ENCODE results near the gene TMEM129. TPM values are rescaled to one million over a fixed set of nuclear protein-coding genes. Genes with fewer than 3 reads are reported as not detected.

TMEM129 gene
- total RNA-seq, 1 donor from 2014 or later: 192 TPM

DNA sequence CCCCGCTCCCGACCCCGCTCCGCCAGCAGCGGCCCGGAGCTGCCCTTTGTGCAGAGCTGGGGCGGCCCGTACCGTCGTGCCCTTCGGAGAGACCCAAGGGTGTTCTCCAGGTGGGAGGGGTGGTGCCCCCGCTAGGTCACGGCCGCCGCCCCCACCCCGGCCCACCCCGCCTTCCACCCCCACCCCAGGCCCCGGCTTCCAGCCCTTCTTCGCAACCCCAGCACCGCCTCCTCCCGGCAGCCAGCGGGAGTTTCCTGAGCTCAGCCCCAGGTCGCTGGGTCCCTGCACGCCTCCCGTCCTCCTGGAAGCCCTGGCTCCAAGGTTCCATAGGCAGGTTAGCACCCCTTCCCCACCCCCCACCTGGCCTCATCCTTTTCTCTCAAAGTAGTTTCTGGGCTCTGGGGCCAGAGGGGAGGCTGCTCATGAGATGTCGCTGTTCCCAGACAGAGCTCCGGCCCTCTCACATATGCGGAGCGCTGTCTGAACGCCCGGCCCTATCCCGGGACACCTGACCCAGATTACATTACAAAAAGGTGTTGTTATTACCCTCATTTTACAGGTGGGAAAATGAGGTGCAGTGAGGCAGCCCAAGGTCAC, 46.7 kb upstream of the TMEM129 start:
- no peak for DNase-seq (ENCODE audit: low spot score in 2 of 2)

DNA sequence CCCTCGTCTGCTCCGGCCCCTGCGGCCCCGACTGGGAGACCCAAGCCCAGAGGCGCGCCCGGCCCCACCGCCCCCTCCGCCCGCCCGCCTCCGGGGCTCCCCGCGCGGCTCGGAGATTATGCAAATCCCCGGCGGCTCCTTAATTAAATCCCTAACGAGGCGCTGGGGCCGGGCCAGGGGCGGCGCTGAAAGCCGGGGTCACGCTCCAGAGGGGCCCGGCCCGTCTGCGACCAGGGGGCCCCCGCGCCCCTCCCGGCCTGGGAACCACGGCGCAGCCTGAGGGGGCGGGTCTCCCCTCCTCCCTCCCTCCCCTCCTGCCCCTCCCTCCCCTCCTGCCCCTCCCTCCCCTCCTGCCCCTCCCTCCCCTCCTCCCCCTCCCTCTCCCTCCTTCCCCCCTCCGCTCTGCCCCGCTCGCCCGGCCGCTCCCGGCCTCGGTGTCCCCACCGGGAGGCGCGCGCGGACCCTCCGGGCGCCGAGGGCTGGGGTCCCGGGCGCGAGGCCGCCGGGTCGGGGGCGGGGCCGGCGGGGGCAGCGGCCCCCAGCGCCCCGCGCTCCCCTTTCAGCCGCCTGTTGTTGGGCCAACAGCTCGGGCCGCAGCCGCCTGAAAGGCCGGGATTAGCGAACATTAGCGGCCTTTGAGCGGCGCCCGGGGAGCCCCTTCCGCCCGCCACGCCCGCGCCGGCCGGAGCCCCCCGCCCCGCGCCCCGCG, 46.1 kb upstream of the TMEM129 start:
- TF ChIP-seq, protein P1, sequence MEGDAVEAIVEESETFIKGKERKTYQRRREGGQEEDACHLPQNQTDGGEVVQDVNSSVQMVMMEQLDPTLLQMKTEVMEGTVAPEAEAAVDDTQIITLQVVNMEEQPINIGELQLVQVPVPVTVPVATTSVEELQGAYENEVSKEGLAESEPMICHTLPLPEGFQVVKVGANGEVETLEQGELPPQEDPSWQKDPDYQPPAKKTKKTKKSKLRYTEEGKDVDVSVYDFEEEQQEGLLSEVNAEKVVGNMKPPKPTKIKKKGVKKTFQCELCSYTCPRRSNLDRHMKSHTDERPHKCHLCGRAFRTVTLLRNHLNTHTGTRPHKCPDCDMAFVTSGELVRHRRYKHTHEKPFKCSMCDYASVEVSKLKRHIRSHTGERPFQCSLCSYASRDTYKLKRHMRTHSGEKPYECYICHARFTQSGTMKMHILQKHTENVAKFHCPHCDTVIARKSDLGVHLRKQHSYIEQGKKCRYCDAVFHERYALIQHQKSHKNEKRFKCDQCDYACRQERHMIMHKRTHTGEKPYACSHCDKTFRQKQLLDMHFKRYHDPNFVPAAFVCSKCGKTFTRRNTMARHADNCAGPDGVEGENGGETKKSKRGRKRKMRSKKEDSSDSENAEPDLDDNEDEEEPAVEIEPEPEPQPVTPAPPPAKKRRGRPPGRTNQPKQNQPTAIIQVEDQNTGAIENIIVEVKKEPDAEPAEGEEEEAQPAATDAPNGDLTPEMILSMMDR (IDR thresholded peaks at IDR 0.05): no peak
- Histone ChIP-seq H3K4me3 (peak overlapping the region; percentile 54 to 57), H3K9me3 (no peaks in the 10 kb centered on the region), H3K4me1 (peaks cover 0 to 11% of the 10 kb centered on the region in 2 donors), H3K27ac (no peak overlapping the region), H3K27me3 (peaks cover 10% of the 10 kb centered on the region), H3K36me3 (no peaks in the 10 kb centered on the region)
- intact Hi-C loops (cut with DNase I): no loop called here
- DNase-seq (ENCODE audit: low spot score in 2 of 2): no peak

More for the DNA sequence above, 46.7 kb upstream of the TMEM129 start:
- Histone ChIP-seq H3K9me3 (no peaks in the 10 kb centered on the region), H3K4me1 (peaks cover 0 to 11% of the 10 kb centered on the region in 2 donors), H3K4me3 (peak overlapping the region; percentile 54 to 57), H3K27me3 (peaks cover 10% of the 10 kb centered on the region), H3K36me3 (no peaks in the 10 kb centered on the region), H3K27ac (no peak overlapping the region)
- intact Hi-C loops (cut with DNase I): no loop called here
- TF ChIP-seq, protein P1 (IDR thresholded peaks at IDR 0.05): peak in 1 of 3 experiments; percentile 5

DNA sequence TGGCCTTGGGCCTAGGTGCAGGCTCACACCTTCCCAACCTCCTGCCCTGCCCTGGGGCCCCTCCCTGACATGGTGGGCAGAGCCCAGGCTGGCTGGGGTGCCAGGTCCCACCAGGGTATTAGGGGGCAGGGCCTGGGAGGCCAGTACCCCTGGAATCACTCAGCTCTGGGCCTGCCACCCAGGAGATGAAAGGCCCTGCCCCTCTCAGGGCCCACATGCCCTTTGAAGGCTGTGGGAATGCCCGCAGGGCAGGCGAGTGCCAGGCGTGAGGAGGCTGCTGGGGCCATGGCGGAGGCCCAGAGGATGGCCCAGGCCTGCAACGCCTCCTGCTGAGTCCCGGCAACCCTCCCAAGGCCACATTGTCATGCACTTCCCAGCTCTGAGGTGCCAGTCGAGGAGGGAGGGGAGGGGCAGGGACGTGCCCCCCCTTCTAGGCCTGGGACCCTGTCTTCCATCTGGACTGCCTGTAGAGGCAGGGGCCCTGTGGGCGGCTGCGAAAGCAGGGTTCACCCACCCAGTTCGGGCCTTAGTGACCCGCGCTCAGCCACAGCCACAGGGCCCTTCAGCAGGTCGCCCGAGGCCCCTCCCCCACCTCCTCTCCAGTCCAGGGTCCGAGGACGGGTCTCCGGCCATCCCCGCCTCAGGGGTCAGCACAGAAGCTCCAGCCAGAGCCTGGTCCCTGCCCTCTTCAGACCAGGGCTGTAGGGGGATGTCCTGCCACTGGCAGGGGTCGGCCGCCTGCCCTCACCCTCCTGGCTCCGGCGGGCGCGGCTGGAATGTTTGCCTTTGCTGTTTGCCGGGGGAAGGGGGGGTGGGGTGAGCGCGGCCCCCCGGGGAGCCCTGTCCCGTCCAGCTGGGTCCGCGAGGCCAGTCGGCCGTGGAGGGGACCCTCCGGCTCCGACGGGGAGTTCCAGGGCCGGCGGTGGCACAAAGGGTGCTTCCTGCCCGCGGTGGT, 45.3 kb upstream of the TMEM129 start:
- H3K27ac ChIP-seq: no peak overlapping the region
- peak overlapping the region; percentile 54 to 57 for H3K4me3 ChIP-seq
- no peaks in the 10 kb centered on the region for H3K9me3 ChIP-seq
- intact Hi-C loops (cut with DNase I): no loop called here
- no peak for DNase-seq (ENCODE audit: low spot score in 2 of 2)
- TF ChIP-seq, protein P1 (IDR thresholded peaks at IDR 0.05): no peak
- H3K36me3 ChIP-seq: no peaks in the 10 kb centered on the region
- peaks cover 10% of the 10 kb centered on the region for H3K27me3 ChIP-seq
- H3K4me1 ChIP-seq: peaks cover 0 to 11% of the 10 kb centered on the region in 2 donors

DNA sequence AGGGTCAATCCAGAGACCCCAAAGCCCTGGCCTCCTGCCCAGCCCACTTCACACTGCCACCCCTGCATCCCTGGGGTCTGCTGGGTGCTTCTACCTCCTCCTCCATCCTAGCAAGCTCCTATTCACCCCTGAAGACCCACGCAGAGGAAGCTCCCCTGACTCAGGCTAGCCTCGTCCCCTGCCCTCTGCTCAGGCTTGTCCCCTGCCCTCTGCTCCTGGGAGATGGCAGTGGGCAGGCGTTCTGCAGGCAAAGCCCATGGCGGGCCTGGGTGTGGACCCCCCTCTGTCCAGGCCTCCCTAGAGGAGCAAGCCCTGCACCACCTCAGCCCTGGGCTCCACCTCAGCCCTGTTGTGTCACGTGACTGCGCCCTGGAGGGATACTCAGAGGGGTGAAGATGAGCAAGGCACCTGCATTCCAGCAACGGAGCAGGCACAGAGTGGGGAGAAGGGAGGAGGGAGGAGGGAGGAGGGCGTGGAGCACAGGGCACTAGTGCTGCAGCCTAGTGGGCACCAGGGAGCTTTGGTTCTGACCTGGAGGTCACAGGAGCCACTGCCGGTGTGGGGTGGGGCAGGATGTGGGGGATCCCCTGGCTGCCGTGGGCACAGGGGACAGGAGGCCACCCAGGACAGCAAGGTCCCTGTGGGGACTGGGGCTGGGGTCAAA, 44.4 kb upstream of the TMEM129 start:
- DNase-seq (ENCODE audit: low spot score in 2 of 2): no peak
- Histone ChIP-seq H3K27me3 (peaks cover 10% of the 10 kb centered on the region), H3K27ac (no peak overlapping the region), H3K9me3 (no peaks in the 10 kb centered on the region), H3K4me3 (no peak overlapping the region), H3K4me1 (peaks cover 0 to 11% of the 10 kb centered on the region in 2 donors), H3K36me3 (no peaks in the 10 kb centered on the region)
- TF ChIP-seq, protein P1 (IDR thresholded peaks at IDR 0.05): no peak
- intact Hi-C loops (cut with DNase I): no loop called here

DNA sequence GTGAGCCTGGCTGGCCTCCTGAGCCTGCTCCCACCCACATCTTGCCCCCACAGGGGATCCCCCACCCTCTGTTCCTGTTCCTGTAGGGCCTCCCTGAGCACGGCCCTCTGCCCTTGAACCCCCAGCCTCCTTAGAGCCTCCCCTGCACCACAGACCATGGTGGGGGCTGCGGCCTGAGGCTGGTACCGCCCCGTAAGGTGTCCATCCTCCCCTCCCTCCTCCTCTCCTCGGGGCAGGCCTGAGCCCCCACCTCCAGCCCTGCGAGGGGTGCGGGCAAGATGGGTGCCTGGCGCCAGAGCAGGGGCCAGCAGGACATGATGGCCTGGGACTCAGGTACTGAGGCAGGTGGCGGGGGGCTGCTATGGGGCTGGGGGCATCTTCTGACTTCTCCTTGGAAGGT, 43.5 kb upstream of the TMEM129 start:
- Histone ChIP-seq H3K27ac (no peak overlapping the region), H3K4me1 (peaks cover 0 to 11% of the 10 kb centered on the region in 2 donors), H3K9me3 (no peaks in the 10 kb centered on the region), H3K4me3 (no peak overlapping the region), H3K36me3 (no peaks in the 10 kb centered on the region), H3K27me3 (peaks cover 10% of the 10 kb centered on the region)
- TF ChIP-seq, protein P1 (IDR thresholded peaks at IDR 0.05): no peak
- no peak for DNase-seq (ENCODE audit: low spot score in 2 of 2)
- intact Hi-C loops (cut with DNase I): no loop called here
